ENCODE data around the gene GSK3B.
A peak's percentile ranks its signal among the peaks of the same experiment; 100 is the strongest.

The GSK3B gene

GRCh38 chr3:120093911-120094775 is at the start of gene GSK3B:
TSS of gene GSK3B (minus strand) at chr3:120094447. CDS start at chr3:120093434, 1,013 bp downstream.
- peak; percentile 99 for DNase-seq

DNA sequence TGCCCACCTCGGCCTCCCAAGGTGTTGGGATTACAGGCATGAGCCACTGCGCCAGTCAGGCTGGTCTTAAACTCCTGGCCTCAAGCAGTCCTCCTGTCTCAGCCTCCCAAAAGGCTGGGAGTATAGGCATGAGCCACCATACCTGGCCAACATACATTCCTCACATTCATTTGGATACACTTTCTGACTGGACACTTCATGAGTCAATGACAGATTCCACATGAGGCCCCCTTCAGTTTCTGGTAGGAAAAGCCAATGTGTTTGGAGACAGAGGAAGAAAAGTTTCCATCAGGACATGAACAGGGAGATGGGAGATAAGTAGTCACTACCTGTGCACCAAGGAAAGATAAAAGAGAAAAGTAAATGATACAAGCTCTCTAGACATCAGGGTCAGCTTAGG is 49.4 kb upstream of the GSK3B start:
- no peak for DNase-seq

DNA sequence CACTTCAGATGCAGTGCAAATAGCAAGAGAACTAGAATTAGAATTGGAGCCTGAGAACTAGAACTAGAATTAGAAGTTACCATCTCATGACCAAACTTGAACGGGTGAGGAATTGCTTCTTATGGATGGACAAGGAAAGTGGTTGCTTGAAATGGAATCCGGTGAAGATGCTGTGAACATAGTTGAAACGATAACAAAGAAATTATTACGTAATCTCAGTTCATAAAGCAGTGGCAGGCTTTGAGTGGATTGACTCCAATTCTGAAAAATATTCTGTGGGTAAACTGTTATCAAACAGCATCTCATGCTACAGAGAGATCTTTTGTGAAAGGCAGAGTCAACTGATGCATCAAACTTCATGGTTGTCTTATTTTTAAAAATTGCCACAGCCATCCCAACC is 48.0 kb upstream of the GSK3B start:
- no peak for DNase-seq

- no peak for DNase-seq
These were observed 46.0 kb upstream of the GSK3B start for GRCh38 chr3:120140098-120140742.

DNA sequence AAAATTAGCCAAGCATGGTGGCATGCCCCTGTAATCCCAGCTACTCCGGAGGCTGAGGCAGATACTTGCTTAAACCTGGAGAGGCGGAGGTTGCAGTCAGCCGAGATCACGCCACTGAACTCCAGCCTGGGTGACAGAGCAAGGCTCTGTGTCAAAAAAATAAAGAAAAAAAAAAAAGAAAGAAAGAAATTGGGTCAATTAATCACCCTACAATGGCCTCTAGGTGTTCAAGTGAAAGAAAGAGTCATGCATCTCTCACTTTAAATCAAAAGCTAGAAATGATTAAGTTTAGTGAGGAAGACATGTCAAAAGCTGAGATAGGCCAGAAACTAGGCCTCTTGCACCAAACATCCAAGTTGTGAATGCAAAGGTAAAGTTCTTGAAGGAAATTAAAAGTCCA is 44.9 kb upstream of the GSK3B start:
- no peak for DNase-seq

- DNase-seq, result no peak
These were observed 43.3 kb upstream of the GSK3B start for GRCh38 chr3:120137548-120137947.

GRCh38 chr3:120130656-120131055 is 36.4 kb upstream of the GSK3B start:
- DNase-seq, result no peak

DNA sequence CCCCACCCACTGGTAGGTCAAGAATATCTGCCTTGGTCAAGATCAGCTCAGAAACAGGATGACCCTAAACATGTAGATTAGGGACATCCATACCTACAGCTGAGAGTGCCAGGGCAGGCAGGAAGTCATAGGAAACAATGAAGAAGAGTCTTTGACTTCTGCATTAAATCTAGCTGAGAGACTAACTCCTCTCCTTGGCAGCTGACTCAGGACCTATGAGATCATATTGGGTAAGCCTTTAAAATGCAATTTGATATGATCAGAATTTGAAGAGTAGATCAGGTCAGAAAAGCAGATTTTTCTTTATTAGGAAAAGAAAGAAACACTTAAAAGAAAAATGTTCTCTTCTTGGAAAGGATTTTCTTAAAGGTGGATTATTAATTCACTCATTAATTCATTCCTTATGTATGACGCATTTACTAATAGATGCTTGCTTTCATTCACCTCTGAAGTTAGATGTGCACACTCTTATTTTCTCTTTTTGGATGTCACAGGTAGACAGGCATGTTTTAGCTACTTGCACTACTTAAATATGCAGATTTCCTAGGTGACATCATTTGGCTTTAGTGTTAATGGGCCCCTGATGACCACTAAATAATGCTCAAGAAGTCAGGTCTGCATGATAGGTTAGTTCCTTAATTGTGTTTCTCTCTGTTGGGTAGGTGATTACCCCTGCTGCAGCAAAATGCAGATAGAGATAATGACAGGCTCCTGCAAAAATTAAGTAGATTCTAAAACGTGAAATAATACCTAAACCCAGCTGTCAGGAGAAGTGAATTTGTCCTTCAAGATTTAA is 35.7 kb upstream of the GSK3B start:
- no peak for DNase-seq

DNA sequence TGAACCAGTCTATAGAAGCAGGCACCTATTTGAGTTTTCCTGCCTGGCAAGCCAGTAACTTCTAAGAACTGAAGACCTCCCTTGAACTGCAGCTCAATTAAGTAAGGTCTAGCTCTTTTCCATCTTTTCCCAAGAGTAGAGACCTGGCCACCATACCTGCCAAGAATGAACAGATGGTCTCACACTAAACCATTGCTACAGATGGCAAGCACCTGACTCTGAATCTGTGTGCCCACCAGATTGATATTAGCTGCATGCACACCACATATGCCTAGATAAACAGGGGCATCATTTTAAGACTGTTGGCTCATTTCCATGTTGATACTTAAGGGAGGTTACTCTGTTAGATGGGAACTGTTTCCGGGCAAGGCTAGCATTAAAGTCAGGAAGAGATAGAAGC is 34.8 kb upstream of the GSK3B start:
- no peak for DNase-seq

- no peak for DNase-seq
These were observed 31.7 kb upstream of the GSK3B start for GRCh38 chr3:120125992-120126391.

DNA sequence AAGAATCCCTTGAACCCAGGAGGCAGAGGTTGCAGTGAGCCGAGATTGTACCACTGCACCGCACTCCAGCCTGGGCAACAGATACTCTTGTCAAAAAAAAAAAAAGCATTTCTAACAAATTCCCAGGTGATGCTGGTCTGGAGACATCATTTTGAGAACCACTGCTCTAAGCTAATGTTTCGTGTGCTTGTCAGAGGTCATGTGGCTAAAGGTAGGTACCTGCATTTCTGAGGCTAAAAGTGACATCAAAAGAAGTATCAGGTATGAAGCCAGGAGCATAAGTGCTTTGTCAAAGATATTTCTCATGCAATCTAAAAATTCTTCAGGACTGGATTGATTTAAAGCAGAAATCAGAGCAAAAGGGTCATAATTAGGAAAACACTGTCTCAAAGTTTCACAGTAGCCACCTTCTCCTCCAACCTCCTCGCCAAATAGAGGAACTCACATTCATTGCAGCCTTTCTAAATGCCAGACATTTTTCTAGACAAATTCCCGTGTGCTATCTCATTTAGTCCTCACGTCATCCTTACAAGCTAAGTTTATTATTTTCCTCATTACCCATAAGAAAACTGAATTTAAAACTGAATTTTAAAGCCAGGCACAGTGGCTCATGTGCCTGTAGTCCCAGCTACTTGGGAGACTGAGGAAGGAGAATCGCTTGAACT is 25.7 kb upstream of the GSK3B start:
- no peak for DNase-seq

- DNase-seq, result no peak
These were observed 20.7 kb upstream of the GSK3B start for GRCh38 chr3:120114981-120115380.

DNA sequence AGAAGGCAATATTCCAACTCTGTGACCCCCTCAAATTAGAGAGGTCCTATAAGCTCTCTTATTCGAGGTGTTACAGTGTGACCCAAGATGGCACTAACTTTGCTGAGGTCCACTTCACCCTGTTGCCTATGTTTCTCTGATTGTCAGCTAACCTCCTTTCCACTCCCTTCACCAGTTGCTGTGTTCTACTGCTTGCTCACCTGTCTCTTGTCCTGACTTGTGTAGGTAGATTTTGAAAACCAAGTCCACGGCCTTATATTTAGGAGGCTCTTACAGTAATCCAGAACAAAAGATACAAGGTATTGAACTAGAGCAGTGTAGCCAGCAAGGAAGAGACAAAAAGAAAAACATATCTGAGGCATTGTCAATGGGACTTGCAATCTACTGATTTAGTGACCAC is 20.1 kb upstream of the GSK3B start:
- no peak for DNase-seq

GRCh38 chr3:120113128-120114116 is 19.2 kb upstream of the GSK3B start:
- DNase-seq, result no peak

GRCh38 chr3:120111898-120112297 is 17.7 kb upstream of the GSK3B start:
- DNase-seq, result no peak

GRCh38 chr3:120103276-120103675 is 9.0 kb upstream of the GSK3B start:
- no peak for DNase-seq

DNA sequence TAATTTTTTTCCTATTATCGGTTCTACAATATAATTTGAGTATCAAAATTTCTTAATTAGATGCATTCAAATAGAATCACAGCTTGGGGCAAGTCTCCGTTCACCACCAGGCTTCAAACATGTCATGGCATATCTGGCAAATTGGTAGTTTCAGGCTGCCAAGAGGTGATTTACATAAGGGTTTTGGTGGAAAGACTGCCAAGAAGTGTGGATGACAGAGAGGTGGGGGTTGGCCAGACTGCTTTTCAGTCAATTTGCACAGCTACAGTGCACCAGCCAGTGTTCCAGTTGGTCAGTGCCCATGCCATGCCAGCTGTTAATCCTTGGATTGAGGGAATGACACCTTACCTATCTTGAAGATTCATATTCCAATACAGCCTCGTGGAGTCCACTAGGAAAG is 8.4 kb upstream of the GSK3B start:
- no peak for DNase-seq

DNA sequence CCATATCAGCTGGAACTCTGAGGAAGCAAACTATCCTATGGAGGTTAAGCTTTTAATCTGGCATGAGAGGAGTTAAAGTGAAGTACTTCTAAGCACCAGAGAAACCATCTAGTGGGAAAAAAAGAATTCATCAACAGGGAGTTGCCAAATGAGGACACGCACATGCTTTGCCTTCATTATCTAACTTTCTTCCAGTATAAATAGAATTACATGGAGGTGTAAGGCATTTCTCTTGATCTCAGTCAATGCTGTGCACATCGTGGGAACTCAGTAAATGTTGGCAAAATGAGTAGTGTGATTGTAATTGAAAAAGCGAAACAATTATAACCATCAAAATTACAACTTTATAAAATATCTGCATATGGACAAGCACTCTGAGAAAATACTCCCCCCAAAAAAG is 8.0 kb upstream of the GSK3B start:
- no peak for DNase-seq

DNA sequence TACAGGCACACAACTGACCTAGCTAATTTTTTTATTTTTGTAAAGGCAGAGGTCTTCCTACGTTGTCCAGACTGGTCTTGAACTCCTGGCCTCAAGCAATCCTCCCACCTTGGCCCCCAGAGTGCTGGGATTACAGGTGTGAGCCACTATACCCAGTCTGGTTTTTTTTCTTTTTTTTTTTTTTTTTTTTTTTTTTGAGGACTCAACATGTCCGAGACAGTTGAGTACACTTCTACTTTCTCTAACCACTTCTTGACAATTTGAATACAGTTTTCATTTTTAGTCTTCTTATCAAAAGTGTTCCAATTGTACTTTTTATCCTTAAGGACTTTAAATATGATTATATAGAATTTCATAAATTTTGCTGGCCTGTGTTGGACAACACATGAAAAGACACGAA is 7.4 kb upstream of the GSK3B start:
- no peak for DNase-seq

DNA sequence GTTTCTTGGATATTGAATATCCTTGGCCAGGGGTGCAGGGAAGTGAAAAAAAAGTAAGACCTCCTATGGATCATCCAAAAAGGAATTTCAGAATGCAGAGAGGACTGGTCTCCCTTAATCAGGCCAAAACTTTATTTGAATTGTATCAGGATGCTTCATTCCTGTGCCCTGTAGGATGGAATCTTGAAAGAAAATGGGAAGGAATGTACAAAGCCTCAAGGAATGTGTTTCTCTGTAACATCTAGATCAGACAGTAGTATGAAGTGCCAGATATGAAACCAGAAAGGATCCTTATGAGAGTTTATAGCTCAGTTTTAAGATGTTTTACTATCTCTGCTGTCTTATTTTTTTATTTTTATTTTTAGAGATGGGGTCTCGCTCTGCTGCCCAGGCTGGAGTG is 6.5 kb upstream of the GSK3B start:
- DNase-seq, result no peak

- no peak for DNase-seq
These were observed 4.5 kb upstream of the GSK3B start for GRCh38 chr3:120098710-120099109.

GRCh38 chr3:120095979-120096426 is 1.8 kb upstream of the GSK3B start:
- DNase-seq, result no peak

All from activated CD8-positive, alpha-beta memory T cell treated with anti-CD3 and anti-CD28 coated beads, Interleukin-2, amount 50 U/mL, for 4 hours (primary cell).